ENCODE results near the gene AKAP3.

Gene AKAP3

DNA sequence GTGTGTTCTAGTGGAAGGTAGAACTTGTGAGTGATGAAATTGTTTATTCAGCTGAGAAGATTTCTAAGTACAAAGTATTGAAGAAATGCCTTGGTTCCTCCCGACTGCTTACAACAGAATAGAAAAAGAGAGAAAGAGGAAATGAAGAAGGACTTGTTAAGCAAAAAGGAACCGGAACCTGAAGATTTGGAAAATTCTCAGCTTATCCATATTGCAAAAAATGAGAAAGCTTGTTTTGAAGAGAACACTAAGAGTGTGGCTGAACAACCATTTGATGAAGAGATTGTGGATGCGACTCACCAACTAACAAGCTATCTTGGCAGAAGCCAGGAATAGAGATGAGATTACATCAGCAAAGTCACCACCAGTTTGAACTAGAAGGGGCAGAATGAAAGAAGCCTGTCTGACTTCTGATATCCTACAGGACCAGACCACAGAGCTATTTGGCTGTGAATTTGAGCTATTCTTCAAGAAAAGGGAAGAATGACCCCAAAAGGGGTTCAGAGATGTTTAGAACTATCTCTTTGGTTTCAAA is 15.2 kb upstream of the AKAP3 start:
- DNase-seq (ENCODE audit: low read depth) = no peak
- no peak overlapping the region for H3K4me3 ChIP-seq (ENCODE audit: low read depth, low read length)
- no peak for TF ChIP-seq CTCF (IDR thresholded peaks at IDR 0.05; ENCODE audit: control insufficient read depth, extremely low read depth, insufficient read depth)

GRCh38 chr12:4653691-4654090 is 4.8 kb upstream of the AKAP3 start:
- DNase-seq (ENCODE audit: low read depth) = no peak
- no peak for TF ChIP-seq CTCF (IDR thresholded peaks at IDR 0.05; ENCODE audit: control insufficient read depth, extremely low read depth, insufficient read depth)
- no peak overlapping the region for H3K4me3 ChIP-seq (ENCODE audit: low read depth, low read length)

DNA sequence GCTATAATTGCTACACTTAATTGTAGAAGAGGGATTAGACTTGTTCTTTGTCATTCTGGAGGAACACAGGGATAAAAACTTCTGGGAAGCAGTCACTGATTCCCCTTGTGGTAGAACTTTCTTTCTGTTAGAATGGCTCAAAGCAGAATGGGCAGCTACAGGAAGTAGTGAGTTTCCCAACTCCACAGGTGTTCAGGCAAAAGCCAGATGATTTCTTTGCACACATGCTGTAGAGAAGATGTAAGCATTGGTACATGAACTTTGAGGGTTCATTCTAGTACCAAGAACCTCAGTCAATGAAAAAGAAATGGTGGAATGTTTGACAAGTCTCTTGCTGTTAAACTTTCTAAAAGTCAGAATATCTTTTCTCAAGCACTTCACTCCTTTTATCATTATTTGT is 4.4 kb upstream of the AKAP3 start:
- DNase-seq (ENCODE audit: low read depth) = no peak
- H3K4me3 ChIP-seq (ENCODE audit: low read depth, low read length) = no peak overlapping the region

GRCh38 chr12:4649358-4649661 is 459 bp upstream of the AKAP3 start:
- H3K4me3 ChIP-seq (ENCODE audit: low read depth, low read length) = peak overlapping the region; percentile 93
- DNase-seq (ENCODE audit: low read depth) = no peak
- TF ChIP-seq CTCF (IDR thresholded peaks at IDR 0.05; ENCODE audit: control insufficient read depth, extremely low read depth, insufficient read depth) = no peak

More for the DNA sequence above, 4.4 kb upstream of the AKAP3 start:
- TF ChIP-seq CTCF (IDR thresholded peaks at IDR 0.05; ENCODE audit: control insufficient read depth, extremely low read depth, insufficient read depth) = no peak

- peak overlapping the region; percentile 93 for H3K4me3 ChIP-seq (ENCODE audit: low read depth, low read length)
- TF ChIP-seq CTCF (IDR thresholded peaks at IDR 0.05; ENCODE audit: control insufficient read depth, extremely low read depth, insufficient read depth) = no peak
- no peak for DNase-seq (ENCODE audit: low read depth)
Observed at GRCh38 chr12:4648104-4648500, 749 bp downstream of the AKAP3 start.

DNA sequence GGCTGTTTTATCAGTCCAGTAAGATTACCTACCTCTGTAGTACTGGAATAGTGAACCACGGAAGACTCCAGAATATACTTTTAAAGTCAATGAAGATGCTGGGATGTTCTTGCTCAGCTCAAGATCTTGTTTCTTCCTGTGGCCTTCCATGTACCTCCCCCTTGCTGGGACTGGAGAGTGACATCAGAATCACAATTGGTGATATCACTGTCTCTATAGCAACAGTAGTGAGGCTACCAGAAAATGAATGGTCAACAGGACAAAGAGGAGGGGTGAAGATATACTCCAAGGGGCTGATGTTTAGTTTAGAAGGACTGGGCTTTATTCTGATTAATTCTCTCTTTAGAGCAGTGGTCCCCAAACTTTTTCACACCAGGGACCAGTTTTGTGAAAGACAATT is 3.8 kb downstream of the AKAP3 start:
- DNase-seq (ENCODE audit: low read depth) = no peak
- TF ChIP-seq CTCF (IDR thresholded peaks at IDR 0.05; ENCODE audit: control insufficient read depth, extremely low read depth, insufficient read depth) = no peak
- H3K4me3 ChIP-seq (ENCODE audit: low read depth, low read length) = no peak overlapping the region

DNA sequence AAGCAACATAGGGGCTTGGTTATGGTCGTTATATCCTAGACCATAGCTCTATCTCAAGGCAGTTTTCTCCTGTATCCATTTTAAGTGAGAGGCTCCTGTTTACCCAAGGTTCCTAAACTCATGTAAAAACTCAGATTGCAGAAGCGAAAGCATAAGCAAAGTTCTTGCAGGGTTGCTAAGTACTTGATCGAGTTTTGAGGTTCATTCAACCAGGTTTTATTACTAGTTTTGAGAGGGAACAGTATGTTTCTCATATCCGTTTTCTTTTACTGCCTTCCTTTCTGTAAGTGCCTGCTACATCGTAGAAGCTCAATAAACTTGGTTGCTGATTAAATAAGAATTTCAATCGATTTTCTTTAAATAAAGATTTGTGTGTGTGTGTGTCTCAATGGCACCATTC is 5.1 kb downstream of the AKAP3 start:
- H3K4me3 ChIP-seq (ENCODE audit: low read depth, low read length) = no peak overlapping the region
- TF ChIP-seq CTCF (IDR thresholded peaks at IDR 0.05; ENCODE audit: control insufficient read depth, extremely low read depth, insufficient read depth) = no peak
- no peak for DNase-seq (ENCODE audit: low read depth)
